WI38 (cell line): Measurements from ENCODE around the gene FCMR.

Experiments used
- H3K4me3 ChIP-seq: 2 replicates; pipeline ENCODE4 v1.5.1; 2011; ENCODE audit warnings: low read depth, mild to moderate bottlenecking, control low read depth, low read length
- CTCF ChIP-seq: IDR thresholded peaks from 2 replicates; pipeline ENCODE4 v1.5.1; 2012; ENCODE audit warnings: low read depth, mild to moderate bottlenecking, control low read depth, low read length

FCMR gene

GRCh38 chr1:206898915-206899431 lies 22.8 kb downstream of the FCMR start:
- no peak for TF ChIP-seq CTCF
- no peak overlapping the region for H3K4me3 ChIP-seq

- no peak for TF ChIP-seq CTCF
- no peak overlapping the region for H3K4me3 ChIP-seq
Observed at GRCh38 chr1:206898089-206898914, 23.4 kb downstream of the FCMR start.

- H3K4me3 ChIP-seq: no peak within 1 kb of the TSS
- TF ChIP-seq CTCF: no peak
Observed at GRCh38 chr1:206897175-206897574, 24.6 kb downstream of the FCMR start, which contains the start of gene IL24. Gene IL24 (plus strand): TSS chr1:206897443. CDS start chr1:206897833, 390 bp downstream.

- TF ChIP-seq CTCF: no peak
- H3K4me3 ChIP-seq: no peak overlapping the region
Observed at GRCh38 chr1:206896261-206896660, 25.5 kb downstream of the FCMR start.

GRCh38 chr1:206895837-206896242 lies 25.9 kb downstream of the FCMR start:
- TF ChIP-seq CTCF: no peak
- H3K4me3 ChIP-seq: no peak overlapping the region

- H3K4me3 ChIP-seq: no peak overlapping the region
- no peak for TF ChIP-seq CTCF
Observed at GRCh38 chr1:206895325-206895724, 26.4 kb downstream of the FCMR start.

- TF ChIP-seq CTCF: no peak
Observed at GRCh38 chr1:206893380-206893779, 28.4 kb downstream of the FCMR start.

More at GRCh38 chr1:206893380-206893779, 28.4 kb downstream of the FCMR start:
- no peak overlapping the region for H3K4me3 ChIP-seq
